NT2/D1 (cell line): ENCODE measurements around the gene AGT.

Experiments
- SUZ12 ChIP-seq: IDR thresholded peaks from 2 replicates; pipeline ENCODE4 v1.6.1; 2011; ENCODE audit not compliant: insufficient read length, insufficient read depth; ENCODE audit errors: extremely low read depth
- YY1 ChIP-seq: IDR thresholded peaks from 2 replicates; pipeline ENCODE4 v1.6.1; 2011; ENCODE audit not compliant: insufficient read length, insufficient read depth
- ZNF274 ChIP-seq: IDR thresholded peaks from 2 replicates; pipeline ENCODE4 v1.6.1; 2011; ENCODE audit warnings: mild to moderate bottlenecking, low read depth, low read length

DNA sequence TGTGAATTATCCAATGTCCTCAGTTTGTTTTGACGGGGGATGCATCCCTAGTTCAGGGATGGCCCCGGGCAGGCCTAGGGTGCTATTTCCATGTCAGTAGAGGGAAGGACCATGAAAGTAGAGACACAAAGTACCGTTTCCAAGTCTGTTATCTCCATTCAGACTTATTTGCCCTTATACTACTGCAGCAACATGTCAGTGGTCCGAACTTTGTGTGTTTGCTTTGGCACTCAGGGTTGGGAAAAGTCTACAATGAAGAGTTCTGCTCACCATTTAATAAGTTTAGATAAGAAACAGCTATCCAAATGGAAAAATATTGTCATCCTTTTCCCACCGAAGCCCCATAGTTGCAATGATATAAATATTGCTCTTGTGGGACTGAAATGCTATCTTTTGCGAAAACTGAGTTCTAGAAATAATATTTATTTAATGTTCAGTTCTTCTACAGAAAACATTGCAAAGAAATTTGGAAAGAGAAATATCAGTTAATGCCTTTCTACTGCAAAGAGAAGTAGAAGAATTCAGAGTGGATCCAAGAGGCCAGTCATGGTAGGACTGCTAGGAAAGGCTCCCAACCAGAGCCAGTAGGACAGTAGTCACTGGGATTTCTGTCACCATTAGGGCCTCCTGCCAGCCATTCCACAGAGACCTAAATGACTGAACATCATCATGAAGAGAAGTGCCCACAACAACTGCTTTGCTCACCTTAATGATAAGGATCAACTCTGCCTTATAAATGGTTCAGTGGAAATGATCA lies 11.5 kb upstream of the AGT start:
- TF ChIP-seq YY1 (no peak), ZNF274 (no peak), SUZ12 (no peak)
